Measurements from ENCODE around the gene SAMD4B.

- TF ChIP-seq EZH2 (IDR thresholded peaks at IDR 0.05): no peak
- TF ChIP-seq POLR2AphosphoS5 (IDR thresholded peaks at IDR 0.05; ENCODE audit: borderline replicate concordance, low read depth, low read length): no peak
- TF ChIP-seq FOXP2 (optimal IDR thresholded peaks at IDR 0.05; ENCODE audit: control extremely low read depth, extremely low read length, insufficient read depth): no peak
Observed at GRCh38 chr19:39419003-39419402, 76.8 kb downstream of the SAMD4B start.
